Uterus (tissue), 2 donors: Measurements from ENCODE around the gene SORBS1.

Source experiments
- POLR2A ChIP-seq, 2 donors: fragments of 450-650 bp; IDR thresholded peaks; one replicate each; pipeline ENCODE4 v1.6.1; 2016; ENCODE audit warnings: antibody characterized with exemption in 2 of 2, mild to moderate bottlenecking in 1 of 2, moderate library complexity in 1 of 2
- TF ChIP-seq, protein P1 (sequence below), 4 experiments: fragments of 200-600 bp in 2 of 4; fragments of 450-650 bp in 2 of 4; sonication (generic) in 2 of 4; IDR thresholded peaks; one replicate each; pipeline ENCODE4 v1.5.1; 2016 to 2019; ENCODE audit warnings: antibody characterized with exemption in 4 of 4, mild to moderate bottlenecking in 2 of 4, moderate library complexity in 1 of 4

DNA sequence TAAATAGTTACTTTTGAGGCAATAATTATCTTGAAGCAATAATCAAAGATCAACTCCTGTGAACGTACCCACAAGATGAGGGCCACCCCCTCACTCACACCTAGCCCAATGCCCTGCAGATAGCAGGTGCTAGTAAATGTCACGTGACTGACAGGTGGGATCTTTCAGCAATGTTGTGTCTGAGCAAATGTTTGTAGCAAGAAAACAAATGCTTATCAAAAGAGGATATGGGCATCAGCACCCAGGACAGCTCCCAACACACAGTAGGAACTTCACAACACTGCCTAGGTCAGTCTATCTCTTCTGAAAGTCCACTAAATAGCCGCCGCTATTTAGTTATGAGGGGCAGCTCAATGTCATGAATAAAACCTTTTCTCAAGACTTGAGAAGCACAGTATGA is 149.5 kb downstream of the SORBS1 start:
- TF ChIP-seq, protein P1, sequence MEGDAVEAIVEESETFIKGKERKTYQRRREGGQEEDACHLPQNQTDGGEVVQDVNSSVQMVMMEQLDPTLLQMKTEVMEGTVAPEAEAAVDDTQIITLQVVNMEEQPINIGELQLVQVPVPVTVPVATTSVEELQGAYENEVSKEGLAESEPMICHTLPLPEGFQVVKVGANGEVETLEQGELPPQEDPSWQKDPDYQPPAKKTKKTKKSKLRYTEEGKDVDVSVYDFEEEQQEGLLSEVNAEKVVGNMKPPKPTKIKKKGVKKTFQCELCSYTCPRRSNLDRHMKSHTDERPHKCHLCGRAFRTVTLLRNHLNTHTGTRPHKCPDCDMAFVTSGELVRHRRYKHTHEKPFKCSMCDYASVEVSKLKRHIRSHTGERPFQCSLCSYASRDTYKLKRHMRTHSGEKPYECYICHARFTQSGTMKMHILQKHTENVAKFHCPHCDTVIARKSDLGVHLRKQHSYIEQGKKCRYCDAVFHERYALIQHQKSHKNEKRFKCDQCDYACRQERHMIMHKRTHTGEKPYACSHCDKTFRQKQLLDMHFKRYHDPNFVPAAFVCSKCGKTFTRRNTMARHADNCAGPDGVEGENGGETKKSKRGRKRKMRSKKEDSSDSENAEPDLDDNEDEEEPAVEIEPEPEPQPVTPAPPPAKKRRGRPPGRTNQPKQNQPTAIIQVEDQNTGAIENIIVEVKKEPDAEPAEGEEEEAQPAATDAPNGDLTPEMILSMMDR (IDR thresholded peaks at IDR 0.05) = no peak
- no peak for TF ChIP-seq POLR2A (IDR thresholded peaks at IDR 0.05)
